Stromal cell of bone marrow (primary cell): Measurements from ENCODE around the gene HMGA1.
"Not testable (repeated sequence)": the region's sequence is repeated elsewhere in the genome, so short reads cannot be mapped to it uniquely, and the experiment has no call there.

ENCODE experiments used
- DNase-seq: peaks from one replicate; pipeline ENCODE4 v3.0.0-alpha.2; 2012; ENCODE audit warnings: low read depth

Gene HMGA1

DNA sequence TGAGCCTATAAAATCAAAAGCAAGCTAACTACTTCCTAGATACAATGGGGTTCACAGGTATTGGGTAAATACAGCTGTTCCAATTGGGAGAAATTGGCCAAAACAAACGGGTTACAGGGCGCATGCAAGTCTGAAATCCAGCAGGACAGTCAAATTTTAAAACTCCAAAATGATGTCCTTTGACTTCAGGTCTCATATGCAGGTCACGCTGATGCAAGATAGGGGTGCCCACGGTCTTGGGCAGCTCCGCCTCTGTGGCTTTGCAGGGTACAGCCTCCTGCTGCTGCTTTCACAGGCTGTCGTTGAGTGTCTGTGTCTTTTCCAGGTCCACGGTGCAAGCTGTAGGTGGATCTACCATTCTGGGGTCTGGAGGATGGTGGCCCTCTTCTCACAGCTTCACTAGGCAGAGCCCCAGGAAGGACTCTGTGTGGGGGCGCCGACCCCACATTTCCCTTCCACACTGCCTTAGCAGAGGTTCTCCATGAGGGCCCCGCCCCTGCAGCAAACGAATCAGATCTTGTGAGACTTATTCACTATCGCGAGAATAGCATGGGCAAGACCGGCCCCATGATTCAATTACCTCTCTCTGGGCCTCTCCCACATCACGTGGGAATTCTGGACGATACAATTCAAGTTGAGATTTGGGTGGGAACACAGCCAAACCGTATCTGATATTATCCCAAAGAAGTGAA is 24.0 kb downstream of the HMGA1 start:
- no peak for DNase-seq

DNA sequence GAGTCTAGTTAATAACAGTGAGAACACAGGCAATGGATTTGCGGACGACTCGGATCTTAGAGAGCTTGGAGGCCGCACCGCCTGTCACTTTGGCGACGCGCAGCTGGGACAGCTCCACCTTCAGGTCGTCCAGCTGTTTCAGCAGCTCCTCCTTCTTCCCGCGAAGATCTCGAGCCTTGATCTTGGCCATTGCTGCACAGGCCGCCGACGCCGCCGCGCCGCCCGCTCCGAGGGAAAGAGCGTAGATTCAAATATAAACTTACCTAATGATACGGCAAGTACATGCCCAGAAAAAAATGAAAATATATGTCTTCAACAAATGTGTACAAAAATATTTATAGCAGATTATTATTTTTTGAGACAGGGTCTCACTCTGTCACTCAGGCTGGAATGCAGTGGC is 26.8 kb downstream of the HMGA1 start:
- DNase-seq: not testable (repeated sequence)

DNA sequence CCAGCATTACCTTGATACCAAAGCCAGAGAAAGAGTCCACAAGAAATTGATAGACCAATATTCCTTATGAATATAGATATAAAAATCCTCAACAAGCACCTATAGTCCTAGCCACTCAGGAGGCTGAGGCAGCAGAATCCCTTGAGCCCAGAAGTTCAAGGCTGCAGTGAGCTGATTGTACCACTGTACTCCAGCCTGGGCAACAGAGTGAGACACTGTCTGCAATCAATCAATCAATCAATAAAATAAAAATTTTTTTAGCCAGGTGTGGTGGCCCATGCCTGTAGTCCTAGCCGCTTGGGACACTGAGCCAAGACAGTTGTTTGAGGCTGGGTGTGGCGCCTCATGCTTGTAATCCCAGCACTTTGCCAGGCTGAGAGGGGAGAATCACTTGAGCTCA is 31.1 kb downstream of the HMGA1 start:
- no peak for DNase-seq

DNA sequence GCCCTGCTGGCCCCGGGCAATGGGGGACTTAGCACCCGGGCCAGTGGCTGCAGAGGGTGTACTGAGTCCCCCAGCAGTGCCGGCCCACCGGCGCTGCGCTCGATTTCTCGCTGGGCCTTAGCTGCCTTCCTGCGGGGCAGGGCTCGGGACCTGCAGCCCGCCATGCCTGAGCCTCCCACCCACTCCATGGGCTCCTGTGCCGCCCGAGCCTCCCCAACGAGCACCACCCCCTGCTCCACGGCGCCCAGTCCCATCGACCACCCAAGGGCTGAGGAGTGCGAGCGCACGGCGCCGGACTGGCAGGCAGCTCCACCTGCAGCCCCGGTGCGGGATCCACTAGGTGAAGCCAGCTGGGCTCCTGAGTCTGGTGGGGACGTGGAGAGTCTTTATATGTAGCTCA is 32.5 kb downstream of the HMGA1 start:
- DNase-seq: not testable (repeated sequence)

DNA sequence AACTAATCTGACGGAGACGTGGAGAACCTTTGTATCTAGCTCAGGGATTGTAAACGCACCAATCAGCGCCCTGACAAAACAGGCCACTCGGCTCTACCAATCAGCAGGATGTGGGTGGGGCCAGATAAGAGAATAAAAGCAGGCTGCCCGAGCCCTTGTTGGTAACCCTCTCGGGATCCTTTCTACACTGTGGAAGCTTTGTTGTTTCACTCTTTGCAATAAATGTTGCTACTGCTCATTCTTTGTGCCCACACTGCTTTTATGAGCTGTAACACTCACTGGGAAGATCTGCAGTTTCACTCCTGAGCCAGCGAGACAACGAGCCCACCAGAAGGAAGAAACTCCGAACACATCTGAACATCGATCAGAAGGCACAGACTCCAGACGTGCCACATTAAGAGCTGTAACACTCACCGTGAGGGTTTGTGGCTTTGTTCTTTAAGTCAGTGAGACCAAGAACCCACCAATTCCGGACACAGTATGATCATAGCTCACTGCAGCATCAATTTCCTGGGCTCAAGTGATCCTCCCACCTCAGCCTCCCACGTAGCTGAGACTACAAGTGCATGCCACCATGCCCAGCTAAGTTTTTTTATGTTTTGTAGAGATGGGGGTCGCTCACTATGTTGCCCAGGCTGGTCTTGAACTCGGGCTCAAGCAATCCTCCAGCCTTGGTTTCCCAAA is 33.1 kb downstream of the HMGA1 start:
- DNase-seq: not testable (repeated sequence)

DNA sequence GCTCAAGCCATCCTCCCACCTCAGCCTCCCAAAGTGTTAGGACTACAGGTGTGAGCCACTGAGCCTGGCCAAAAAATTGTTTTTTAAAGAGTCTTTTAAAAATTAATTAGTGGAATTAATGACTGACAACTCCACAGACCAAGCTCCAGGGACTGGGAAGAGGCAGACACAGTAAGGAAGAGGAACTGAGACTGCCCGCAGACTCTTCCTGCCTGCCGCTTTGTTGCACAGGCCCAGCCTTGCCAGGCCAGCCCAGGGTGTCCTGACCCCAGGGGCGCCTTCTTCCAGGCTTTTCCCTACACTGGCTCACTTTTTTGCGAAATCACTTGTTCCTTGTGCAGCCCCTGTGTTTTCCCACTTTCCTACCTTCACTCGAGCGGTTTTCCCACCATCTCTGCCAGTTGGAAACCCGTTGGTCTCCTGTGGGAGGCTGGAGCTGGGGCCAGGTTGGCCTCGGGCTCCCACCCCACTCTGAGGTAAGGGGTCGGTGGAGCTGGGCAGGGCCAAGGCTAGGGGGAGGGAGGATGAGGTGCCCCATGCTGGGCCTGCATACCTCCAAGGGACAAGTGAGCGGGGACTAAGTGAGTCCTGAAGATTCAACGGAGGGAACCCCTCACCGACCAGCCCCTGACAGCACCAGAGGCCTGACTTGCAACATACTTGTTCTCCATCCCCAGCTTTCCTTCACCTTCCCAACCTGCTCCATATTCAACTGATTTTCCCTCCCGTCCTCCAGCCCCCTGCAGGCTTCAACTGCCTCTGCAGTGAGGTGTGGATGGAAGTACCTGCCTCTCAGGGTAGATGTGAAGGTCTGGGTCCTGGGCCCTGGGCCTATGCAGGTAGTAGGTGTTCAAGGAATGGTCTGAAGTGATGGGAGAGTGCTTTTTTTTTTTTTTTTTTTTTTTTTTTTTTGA is 35.6 kb downstream of the HMGA1 start:
- no peak for DNase-seq

DNA sequence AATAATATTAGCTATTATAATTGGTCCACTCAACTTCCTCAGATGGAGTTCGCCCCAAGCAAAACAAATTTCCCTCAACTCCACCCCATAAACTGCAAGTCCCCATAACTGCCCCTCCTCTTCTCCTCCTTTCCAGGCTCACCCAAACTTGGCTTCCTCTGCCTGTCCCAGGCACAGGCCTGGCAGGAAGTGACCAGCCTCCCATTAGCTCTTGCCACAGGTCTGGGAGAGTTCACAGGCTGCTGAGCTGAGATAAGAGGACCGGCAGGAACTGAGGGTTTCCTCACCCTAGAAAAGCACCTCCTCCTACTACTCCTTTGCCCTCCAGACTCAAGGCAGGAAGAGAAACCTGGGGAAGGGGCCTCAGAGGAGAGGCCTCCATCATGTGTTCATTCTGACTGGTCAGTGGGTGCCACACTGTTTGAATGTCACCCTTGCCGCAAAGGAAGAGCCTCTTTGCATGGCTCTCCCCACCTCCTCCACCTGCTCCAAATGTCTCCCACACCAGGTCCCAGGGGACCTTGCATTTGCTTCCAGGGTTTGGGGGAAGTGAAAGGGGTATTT is 36.7 kb downstream of the HMGA1 start:
- no peak for DNase-seq

DNA sequence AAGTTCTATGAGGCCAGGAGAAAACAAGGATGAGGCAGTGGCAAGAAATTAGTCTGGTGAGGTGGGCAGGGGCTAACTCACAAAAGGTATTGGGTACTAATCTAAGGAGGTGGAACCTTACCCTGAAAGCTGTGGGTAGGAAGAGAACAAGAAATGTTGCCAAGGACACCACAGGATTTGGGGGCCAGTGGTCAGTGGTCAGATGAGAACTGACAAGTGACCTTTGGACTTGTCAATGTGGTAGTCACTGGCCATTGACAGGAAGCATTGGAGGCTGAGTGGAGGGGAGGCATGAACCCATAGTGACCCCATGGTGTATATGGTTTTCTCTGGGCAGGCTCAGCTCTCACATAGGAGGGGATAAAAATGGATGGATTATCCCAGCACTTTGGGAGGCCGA is 37.5 kb downstream of the HMGA1 start:
- no peak for DNase-seq

DNA sequence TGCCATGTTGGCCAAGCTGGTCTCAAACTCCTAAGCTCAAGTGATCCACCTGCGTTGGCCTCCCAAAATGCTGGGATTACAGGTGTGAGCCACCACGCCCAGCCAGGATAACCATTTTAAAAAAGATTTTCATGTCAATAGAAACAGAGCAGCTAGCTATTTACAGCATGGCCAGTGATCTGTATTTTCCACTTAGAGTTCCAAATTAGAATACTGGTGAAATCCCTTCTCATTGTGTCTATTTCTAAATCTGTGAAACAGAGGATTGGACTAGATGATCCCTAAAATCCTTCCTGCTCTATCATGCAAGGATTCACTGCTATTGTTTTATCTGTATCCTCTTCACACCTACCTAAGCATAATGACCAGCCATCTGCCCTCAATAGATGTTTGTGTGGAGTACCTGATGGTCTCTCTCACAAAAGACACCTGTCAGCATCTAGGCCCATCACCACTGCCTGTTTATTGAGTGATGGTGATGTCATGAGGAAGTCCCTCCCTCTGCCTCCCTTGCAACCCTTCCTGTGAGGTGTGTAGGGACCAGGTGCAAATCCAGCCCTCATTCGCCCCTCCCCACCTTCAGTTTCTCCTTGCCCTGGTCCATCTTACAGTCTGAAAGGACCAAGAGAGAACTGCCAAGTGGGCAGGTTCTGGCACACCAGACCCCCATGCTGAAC is 38.6 kb downstream of the HMGA1 start:
- DNase-seq: no peak

DNA sequence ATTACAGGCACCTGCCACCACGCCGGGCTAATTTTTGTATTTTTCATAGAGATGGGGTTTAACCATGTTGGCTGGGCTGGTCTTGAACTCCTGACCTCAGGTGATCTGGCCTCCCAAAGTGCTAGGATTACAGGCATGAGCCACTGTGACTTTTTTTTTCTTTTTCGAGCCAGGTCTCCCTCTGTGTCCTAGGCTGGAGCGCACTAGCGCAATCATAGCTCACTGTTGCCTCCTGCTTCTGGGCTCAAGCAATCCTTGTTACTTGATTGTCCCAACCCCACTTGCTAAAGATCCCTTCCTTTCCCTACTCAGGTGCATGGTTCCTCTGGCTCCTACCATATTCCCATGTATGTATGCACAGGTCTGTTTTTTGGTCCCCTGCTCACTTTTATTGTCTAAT is 39.5 kb downstream of the HMGA1 start:
- DNase-seq: no peak

DNA sequence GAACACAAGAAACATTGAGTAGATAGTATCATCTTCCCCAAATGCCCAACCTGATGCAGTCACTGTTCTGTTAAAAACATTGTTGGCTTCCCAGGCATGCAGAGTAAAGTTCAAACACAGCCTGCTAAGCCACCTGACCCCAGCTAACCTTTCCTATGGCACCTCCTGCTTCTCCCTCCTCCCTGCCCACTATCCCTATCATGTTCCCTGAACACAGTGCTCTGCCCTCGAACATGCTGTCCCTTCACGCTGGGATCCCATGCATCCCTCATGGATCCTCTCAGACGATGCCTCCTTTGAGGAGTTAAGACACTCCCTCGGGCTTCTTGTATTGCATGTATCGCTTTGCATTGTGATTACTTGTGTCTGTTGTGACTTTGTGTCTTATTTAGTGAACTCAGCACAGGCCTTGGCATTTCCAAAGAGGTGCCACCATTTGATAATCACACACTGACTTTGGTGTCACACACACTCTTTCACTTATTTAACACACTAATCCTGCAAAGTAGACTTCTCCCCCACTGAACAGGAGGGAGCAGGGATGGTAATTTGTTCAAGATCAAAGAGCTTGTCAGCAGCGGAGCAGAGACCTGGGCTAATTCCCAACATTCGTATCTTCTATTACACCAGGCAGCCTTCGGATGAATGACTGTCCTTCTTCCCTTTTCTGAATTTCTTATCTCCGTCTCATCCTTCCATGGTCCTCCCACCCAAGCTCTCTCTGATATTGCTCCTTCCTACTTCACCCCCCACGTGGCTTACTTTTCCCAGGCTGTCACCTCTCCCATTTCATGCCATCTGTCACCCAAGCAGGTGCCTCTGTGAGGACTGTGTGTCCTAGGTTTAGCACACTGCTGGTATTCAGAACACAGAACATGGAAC is 40.4 kb downstream of the HMGA1 start:
- DNase-seq: no peak

DNA sequence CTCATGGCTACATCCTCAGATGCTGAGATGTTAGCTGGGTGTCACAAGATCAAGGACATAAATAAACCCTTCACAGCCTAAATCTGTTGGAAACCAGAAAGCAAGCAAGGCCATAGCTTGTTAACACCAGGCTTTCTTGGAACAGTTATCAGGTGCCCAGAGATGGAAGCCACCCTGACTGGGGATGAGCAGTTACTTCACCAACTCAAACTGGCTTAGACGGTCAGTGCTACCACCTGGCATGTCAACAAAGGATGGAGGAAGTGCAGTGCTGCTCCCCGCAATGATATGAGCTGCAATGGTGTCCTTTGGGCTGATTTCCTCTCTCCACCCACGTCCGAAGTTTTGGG is 41.1 kb downstream of the HMGA1 start:
- DNase-seq: no peak

DNA sequence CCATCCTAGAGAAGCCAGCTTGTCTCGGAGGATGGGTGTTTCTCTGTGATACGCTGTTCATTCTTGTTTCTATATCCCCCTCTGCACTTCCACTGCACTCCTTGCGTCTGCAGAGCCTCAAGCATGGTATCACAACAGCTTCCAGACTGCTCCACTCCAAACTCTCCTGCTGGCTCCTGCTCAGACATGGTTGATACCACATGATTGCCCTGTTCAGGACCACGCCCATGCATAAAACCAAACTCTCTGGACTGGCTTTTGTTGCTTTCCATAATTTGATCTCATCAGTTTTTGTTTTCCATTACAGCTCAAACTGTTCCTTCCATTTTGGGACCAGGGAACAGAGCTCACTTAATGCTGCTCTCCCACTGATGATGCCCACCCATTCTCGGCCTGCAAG is 42.2 kb downstream of the HMGA1 start:
- no peak for DNase-seq

DNA sequence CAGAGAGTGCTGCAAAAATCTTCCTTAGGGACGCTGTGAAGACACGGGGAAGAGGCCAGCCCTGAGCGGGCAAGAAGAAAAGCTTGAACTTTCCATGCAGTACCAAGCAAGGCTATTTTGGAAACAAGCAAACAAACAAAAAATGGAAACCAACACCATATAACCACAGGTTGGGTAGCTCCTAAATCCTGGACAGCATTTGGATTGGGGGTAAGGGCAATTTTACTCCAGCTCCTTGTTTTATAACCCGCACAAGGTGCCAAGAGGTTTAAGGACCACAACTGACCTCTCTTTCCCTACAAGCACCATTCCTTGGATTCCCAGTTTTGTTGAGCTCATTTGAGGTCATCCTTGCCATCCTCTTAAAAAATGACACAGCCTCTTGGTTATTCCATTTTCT is 43.5 kb downstream of the HMGA1 start:
- no peak for DNase-seq

DNA sequence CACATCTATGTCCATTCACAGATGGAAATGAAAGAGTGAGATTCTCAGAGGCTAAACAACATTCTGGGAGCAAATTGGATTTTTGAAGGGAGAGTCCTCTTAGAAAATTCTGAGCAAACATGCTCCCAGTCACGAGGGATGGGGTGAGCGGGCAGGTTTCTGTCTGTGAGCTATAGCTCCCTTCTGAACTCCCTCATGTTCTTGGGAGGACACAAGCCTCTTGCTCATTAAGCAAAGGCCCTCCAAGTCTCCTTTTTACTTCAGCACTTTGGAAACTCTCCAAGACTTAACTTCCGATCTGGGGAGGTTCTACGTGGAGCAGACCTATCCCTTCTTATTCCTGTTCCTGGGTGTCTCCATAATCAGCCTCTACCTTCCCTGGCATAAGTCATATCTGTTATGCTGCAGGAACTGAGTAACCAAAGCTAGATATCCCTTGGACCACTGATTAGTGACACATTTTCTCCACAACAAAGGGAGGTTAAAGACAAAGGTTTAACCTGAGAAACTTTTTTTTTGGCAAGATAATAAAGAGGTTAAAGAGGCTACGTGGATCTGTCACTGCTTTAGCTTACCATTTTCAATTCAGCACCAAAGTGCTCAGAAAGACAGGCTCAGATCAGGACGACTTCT is 45.1 kb downstream of the HMGA1 start:
- DNase-seq: no peak

DNA sequence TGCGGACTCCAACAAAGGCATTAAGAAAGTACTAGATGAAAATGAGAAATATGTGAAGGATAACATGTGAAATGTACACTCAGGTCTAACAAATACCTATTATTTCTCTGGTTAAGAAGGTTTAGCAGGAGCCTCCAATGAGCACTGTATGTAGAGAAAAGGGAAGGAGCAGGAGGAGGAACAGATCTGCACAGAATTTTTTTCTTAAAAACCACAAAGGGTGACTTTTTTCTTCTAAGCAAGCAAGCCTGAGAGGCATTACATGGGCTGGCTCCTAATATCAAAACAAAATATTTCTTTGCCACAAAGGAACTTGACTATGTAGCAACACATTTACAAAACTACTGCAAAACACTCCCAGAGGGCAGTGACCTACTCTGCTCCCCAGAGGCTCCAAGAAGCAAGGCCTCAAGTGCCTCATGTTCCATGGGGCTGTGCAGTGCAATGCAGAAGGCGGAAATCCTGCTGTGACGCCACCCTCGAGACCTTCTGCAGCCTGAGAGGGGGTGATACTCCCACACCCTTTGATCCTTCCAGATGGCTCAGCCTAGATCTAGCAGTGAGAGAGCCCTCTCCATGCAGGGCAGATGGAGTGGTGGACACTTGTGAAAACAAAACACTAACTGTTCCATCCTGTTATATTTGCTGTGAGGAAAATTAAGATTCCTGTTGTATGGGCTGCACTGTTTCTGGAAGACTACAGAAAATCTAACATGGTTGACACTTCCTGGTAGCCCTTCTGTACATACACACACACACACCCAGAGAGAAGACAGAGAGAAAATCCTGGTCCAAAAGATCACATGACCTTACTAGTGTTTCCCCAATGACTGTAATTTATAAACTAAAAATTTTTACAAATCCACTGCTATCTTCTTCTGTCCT is 48.1 kb downstream of the HMGA1 start:
- DNase-seq: peak; percentile 61

DNA sequence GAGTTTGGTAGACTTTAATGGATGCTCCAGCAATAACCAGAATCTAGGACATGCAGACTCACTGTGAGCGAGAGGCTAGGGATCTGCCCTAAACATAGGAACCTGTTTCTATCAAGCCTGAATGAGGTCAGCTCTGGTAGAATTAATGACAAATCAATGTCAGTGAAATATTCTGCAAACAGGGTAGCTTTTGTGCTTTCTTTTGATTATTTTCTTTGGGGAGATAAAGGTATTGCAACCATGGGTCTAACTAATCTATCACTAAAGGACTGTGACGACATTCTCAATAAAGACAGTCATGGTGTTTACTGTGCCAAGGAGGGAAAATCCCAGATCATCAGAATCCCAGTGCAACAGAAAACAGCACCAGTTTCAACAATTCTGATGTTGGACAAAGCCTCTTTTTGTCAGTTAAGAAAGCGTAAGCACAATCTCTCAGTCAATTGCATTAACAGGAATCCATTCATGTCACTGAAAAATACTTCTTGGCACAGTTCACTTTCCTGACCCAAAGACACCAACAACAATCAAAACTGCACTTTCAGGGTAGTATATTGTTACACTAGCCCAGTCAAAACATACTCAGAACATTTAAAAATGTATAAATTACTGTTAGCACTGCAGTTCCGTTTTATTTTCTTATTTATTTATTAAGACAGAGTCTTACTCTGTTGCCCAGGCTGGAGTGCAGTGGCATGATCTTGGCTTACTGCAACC is 48.9 kb downstream of the HMGA1 start:
- DNase-seq: no peak

DNA sequence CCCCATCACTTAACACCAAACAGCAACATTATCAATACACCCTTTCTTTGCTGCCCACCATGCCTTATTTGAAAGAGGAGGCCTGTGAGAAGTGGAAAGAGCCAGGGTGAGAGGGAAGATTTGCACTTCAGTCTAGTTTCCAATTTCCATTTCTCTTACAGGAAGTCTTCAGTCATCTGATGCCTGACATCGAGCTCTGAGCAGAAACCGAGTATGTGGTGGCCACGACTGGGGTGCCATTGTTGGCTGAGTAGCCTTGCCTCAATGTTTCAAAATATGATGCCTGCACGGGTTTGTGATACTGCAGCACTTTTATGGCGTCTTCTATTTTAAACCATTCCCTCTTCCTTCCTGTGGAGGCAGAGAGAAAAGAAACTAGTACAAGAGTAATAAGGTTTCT is 51.9 kb downstream of the HMGA1 start:
- DNase-seq: no peak

DNA sequence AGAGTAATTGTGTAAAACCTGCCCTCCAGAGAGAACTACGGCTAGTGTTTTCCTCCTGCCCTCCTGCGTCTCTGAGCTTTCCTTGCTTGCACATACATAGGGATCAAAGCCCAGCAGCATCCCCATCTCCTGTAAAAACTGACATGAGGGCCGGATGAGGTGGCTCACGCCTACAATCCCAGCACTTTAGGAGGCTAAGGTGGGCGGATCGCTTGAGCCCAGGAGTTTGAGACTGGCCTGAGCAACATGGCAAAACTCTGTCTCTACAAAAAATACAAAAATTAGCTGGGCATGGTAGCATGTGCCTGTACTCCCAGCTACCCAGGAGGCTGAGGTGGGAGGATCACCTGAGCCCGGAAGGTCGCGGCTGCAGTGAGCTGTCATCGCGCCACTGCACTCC is 52.5 kb downstream of the HMGA1 start:
- no peak for DNase-seq
